ENCODE results near the gene PCDHA10. TPM values are rescaled to one million over a fixed set of nuclear protein-coding genes. Genes with fewer than 3 reads are reported as not detected.

Gene PCDHA10
- polyA plus RNA-seq, 1 donor (not counting 4 experiments of a cell fraction or from before 2014, with no cell fraction given) = 0.03 TPM

- H3K9me3 ChIP-seq (ENCODE audit: control insufficient read depth, low read depth, low read length) = peaks cover 13% of the 10 kb centered on the region
- TF ChIP-seq CTCF (optimal IDR thresholded peaks at IDR 0.05 in 1 of 3, IDR thresholded peaks at IDR 0.05 in 1 of 3, conservative IDR thresholded peaks at IDR 0.05 in 1 of 3; ENCODE audit: extremely low read depth in 1 of 3, insufficient read depth in 2 of 3, low read length in 3 of 3) (no peak), EZH2 (IDR thresholded peaks at IDR 0.05; ENCODE audit: low read length) (no peak)
Measured at GRCh38 chr5:140869555-140869886, 13.8 kb downstream of the PCDHA10 start.

GRCh38 chr5:140870221-140871201 is 14.8 kb downstream of the PCDHA10 start:
- Histone ChIP-seq H3K36me3 (ENCODE audit: control insufficient read depth in 2 of 2, extremely low read depth in 1 of 2, insufficient read depth in 2 of 2, low read length in 2 of 2) (no peaks in the 10 kb centered on the region), H3K27me3 (ENCODE audit: control insufficient read depth, extremely low read depth, insufficient read depth, low read length) (no peaks in the 10 kb centered on the region), H3K4me3 (ENCODE audit: control insufficient read depth in 2 of 3, extremely low read depth in 1 of 3, insufficient read depth in 2 of 3, low read depth in 1 of 3, low read length in 3 of 3) (no peak overlapping the region), H3K4me2 (ENCODE audit: control insufficient read depth, extremely low read depth, insufficient read depth, low read depth, low read length) (no peak overlapping the region), H3K4me1 (ENCODE audit: control insufficient read depth, extremely low read depth, insufficient read depth, low read length) (no peaks in the 10 kb centered on the region), H3K27ac (ENCODE audit: control insufficient read depth, insufficient read depth, low read length) (no peak overlapping the region), H3K79me2 (ENCODE audit: control insufficient read depth, insufficient read depth, low read length) (no peaks in the 10 kb centered on the region), H3K9ac (ENCODE audit: control insufficient read depth, extremely low read depth, insufficient read depth, low read length) (no peak overlapping the region), H3K9me1 (ENCODE audit: control insufficient read depth, extremely low read depth, insufficient read depth, low read length) (no peaks in the 10 kb centered on the region), H3K9me3 (ENCODE audit: control insufficient read depth, low read depth, low read length) (peaks cover 13% of the 10 kb centered on the region), H2AFZ (ENCODE audit: control insufficient read depth, low read length) (no peak overlapping the region), H4K20me1 (ENCODE audit: control insufficient read depth, extremely low read depth, insufficient read depth, low read length) (no peaks in the 10 kb centered on the region)
- DNase-seq (ENCODE audit: low read depth, low spot score) = no peak
- no peak for FAIRE-seq
- TF ChIP-seq EZH2 (IDR thresholded peaks at IDR 0.05; ENCODE audit: low read length) (no peak), CTCF (optimal IDR thresholded peaks at IDR 0.05 in 1 of 3, IDR thresholded peaks at IDR 0.05 in 1 of 3, conservative IDR thresholded peaks at IDR 0.05 in 1 of 3; ENCODE audit: extremely low read depth in 1 of 3, insufficient read depth in 2 of 3, low read length in 3 of 3) (no peak)
- dilution Hi-C loops (cut with MboI; ENCODE audit: extremely low pct_ligation_motif_present, low sequenced_read_pairs) = no loop called here

More at GRCh38 chr5:140869555-140869886, 13.8 kb downstream of the PCDHA10 start:
- Histone ChIP-seq H2AFZ (ENCODE audit: control insufficient read depth, low read length) (no peak overlapping the region), H3K4me1 (ENCODE audit: control insufficient read depth, extremely low read depth, insufficient read depth, low read length) (no peaks in the 10 kb centered on the region), H3K4me3 (ENCODE audit: control insufficient read depth in 2 of 3, extremely low read depth in 1 of 3, insufficient read depth in 2 of 3, low read depth in 1 of 3, low read length in 3 of 3) (no peak overlapping the region), H3K4me2 (ENCODE audit: control insufficient read depth, extremely low read depth, insufficient read depth, low read depth, low read length) (no peak overlapping the region), H3K27ac (ENCODE audit: control insufficient read depth, insufficient read depth, low read length) (no peak overlapping the region), H3K9ac (ENCODE audit: control insufficient read depth, extremely low read depth, insufficient read depth, low read length) (no peak overlapping the region), H3K9me1 (ENCODE audit: control insufficient read depth, extremely low read depth, insufficient read depth, low read length) (no peaks in the 10 kb centered on the region), H3K36me3 (ENCODE audit: control insufficient read depth in 2 of 2, extremely low read depth in 1 of 2, insufficient read depth in 2 of 2, low read length in 2 of 2) (no peaks in the 10 kb centered on the region), H3K27me3 (ENCODE audit: control insufficient read depth, extremely low read depth, insufficient read depth, low read length) (no peaks in the 10 kb centered on the region), H4K20me1 (ENCODE audit: control insufficient read depth, extremely low read depth, insufficient read depth, low read length) (no peaks in the 10 kb centered on the region), H3K79me2 (ENCODE audit: control insufficient read depth, insufficient read depth, low read length) (no peaks in the 10 kb centered on the region)
- dilution Hi-C loops (cut with MboI; ENCODE audit: extremely low pct_ligation_motif_present, low sequenced_read_pairs) = no loop called here
- DNase-seq (ENCODE audit: low read depth, low spot score) = no peak
- no peak for FAIRE-seq

Data from keratinocyte (primary cell).